Aorta (tissue), 5 donors: ENCODE results near the gene RBM20. TPM values are rescaled to one million over a fixed set of nuclear protein-coding genes. Genes with fewer than 3 reads are reported as not detected.

Source experiments
- ATAC-seq: fragments of 200-7000 bp; cut with Tn5 transposase; one replicate; pipeline ENCODE4 v1.9.1; 2022; ENCODE audit warnings: moderate library complexity; ENCODE audit not compliant: low FRiP score
- DNase-seq, 2 donors: peaks; one replicate each; pipeline ENCODE4 v3.0.0-alpha.2; 2020
- H3K27ac ChIP-seq, 2 donors: one replicate each; pipeline ENCODE4 v1.5.1; 2013; ENCODE audit warnings: low read length in 2 of 2, mild to moderate bottlenecking in 2 of 2, moderate library complexity in 2 of 2, control low read depth in 1 of 2, inconsistent platforms in 1 of 2, low read depth in 1 of 2
- H3K27me3 ChIP-seq, 2 donors: one replicate each; pipeline ENCODE4 v1.6.1; 2013; ENCODE audit warnings: control low read depth in 1 of 2, low read length in 1 of 2, mild to moderate bottlenecking in 1 of 2, moderate library complexity in 1 of 2; ENCODE audit not compliant: insufficient read depth in 2 of 2, control insufficient read depth in 1 of 2
- H3K36me3 ChIP-seq, 2 donors: one replicate each; pipeline ENCODE4 v1.6.1; 2013; ENCODE audit warnings: control low read depth in 1 of 2, low read length in 1 of 2, mild to moderate bottlenecking in 1 of 2; ENCODE audit not compliant: insufficient read depth in 2 of 2, control insufficient read depth in 1 of 2
- H3K4me1 ChIP-seq, 2 donors: one replicate each; pipeline ENCODE4 v1.6.1; 2013; ENCODE audit warnings: low read length in 2 of 2, control low read depth in 1 of 2, mild to moderate bottlenecking in 1 of 2, moderate library complexity in 1 of 2; ENCODE audit not compliant: insufficient read depth in 2 of 2, control insufficient read depth in 1 of 2
- H3K4me3 ChIP-seq, 2 donors: one replicate each; pipeline ENCODE4 v1.5.1; 2013; ENCODE audit warnings: low read length in 2 of 2, control low read depth in 1 of 2, mild to moderate bottlenecking in 1 of 2
- H3K9me3 ChIP-seq: one replicate; pipeline ENCODE4 v1.6.1; 2013; ENCODE audit warnings: mild to moderate bottlenecking, low read length; ENCODE audit not compliant: control insufficient read depth
- WGBS, 2 donors: extraction: QIAGEN DNeasy Blood & Tissue Kit; methylation state at CpG; one replicate each; pipeline ENCODE4 v1.1.7; 2013; 5-methylcytosine and 5-hydroxymethylcytosine counted together
- intact Hi-C, 2 donors: fragments of 100-400 bp; cut with DNase I; formaldehyde crosslinking; loops; one replicate each; pipeline versions ENCODE4 v1.14.2 to v1.15.0; 2022
- polyA plus RNA-seq, 2 donors: library from polyadenylated mRNA; stranded (reverse); fragments of 200-250 nt; gene quantifications; one replicate each; pipeline ENCODE4 v1.2.3, GENCODE V29; 2013
- total RNA-seq, 2 donors: library from RNA; stranded (reverse); fragmentation: NEBNext Ultra II Directional; extraction: Animal tissue kit (Norgen Biotek cat#: 25700); gene quantifications; one replicate each; pipeline ENCODE4 v1.2.1, GENCODE V29; 2021
- donor health status: healthy with polysubstance abuse.
- donor health status: Bipolar disorder and iron deficiency.
- donor health status: DM: no; HTN: no; CAD: no.
- donor health status: DM: no; HTN: no; CAD: no.
- donor health status: DM: yes; HTN: yes; CAD: no.

The RBM20 gene
- total and polyA plus RNA-seq, 4 donors, result 2.9 to 11.2 (median 8.0) TPM

DNA sequence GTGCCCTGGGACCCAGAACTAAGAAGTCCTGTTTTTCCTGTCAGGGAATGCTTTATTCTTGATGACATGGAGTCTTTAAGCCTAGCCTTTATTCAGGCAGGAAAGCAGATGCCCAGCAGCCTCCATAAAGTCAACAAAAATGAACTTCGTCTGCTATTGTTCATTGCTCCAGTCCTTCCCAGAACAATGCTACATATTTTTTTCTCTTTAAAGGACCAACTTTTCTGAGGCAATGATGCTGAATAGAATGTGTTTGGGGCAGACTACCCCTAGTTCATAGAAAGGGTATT is 180.0 kb downstream of the RBM20 start:
- WGBS, 2 donors, result 31 to 35% methylated on average over 1 of the region's 1 CpG
- no peak overlapping the region for H3K4me3 ChIP-seq
- peaks cover 0 to 2% of the 10 kb centered on the region in 2 donors for H3K36me3 ChIP-seq
- peak overlapping the region; percentile 19 to 36 for H3K27ac ChIP-seq
- DNase-seq, result no peak
- H3K9me3 ChIP-seq, result no peaks in the 10 kb centered on the region
- ATAC-seq, result no peak
- no peaks in the 10 kb centered on the region for H3K27me3 ChIP-seq
- intact Hi-C loops, result loop anchor here (5.0 kb wide), 2 partner anchors 48 to 62 kb away; partner anchors contain the start of gene PDCD4 (in 2 of the 2)
- H3K4me1 ChIP-seq, result peaks cover 10 to 16% of the 10 kb centered on the region in 2 donors

DNA sequence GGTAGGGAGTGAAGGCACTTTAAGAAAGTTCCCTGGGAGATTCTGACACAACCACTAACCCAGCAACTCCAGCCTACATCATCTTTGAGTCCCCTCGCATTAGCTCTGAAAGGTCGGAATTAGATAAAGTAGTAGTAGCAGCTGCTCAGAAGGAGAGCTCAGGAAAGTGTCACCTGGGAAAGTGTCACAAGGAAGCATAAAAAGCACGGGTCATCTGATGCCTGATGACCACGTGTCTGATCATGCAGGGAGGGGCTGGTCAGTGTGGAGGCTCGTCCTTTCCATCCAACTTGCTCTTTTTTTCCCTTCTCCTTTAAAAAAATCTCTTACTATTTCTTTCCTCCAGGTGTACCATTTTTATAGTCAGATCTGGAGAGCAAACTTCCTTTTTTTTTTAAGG is 180.5 kb downstream of the RBM20 start:
- DNase-seq (no peak), ATAC-seq (no peak)
- 69 to 74% methylated on average over 5 of the region's 5 CpGs for WGBS, 2 donors
- Histone ChIP-seq H3K9me3 (no peaks in the 10 kb centered on the region), H3K27ac (peak overlapping the region; percentile 19 to 56), H3K4me1 (peaks cover 5 to 16% of the 10 kb centered on the region in 2 donors), H3K4me3 (no peak overlapping the region), H3K36me3 (peaks cover 0 to 2% of the 10 kb centered on the region in 2 donors), H3K27me3 (no peaks in the 10 kb centered on the region)
- intact Hi-C loops, result loop anchor here (5.0 kb wide), 2 partner anchors 48 to 62 kb away; partner anchors contain the start of gene PDCD4 (in 2 of the 2)

DNA sequence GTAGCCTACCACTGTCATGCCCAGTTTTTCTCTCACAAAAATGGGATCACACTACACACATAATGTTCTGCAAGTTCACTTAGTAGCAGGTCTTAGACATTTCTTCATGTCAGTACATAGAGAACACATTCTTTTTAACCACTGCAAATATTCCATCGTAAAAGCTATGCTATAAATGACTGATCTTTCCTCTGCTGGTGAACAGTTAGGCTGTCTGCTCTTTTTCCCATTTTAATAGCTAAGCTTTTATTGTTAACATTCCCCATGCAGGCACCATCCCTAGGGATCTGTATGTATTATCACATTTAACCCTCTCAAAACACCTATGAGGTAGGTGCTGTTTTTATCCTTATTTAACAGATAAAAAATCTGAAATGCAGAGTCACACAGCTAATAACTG is 181.4 kb downstream of the RBM20 start:
- H3K4me3 ChIP-seq, result no peak overlapping the region
- H3K27ac ChIP-seq, result no peak overlapping the region
- ATAC-seq (no peak), DNase-seq (no peak)
- H3K9me3 ChIP-seq, result no peaks in the 10 kb centered on the region
- H3K4me1 ChIP-seq, result peaks cover 5 to 15% of the 10 kb centered on the region in 2 donors
- H3K36me3 ChIP-seq, result peaks cover 0 to 2% of the 10 kb centered on the region in 2 donors
- WGBS, 2 donors, result 56 to 57% methylated on average over 1 of the region's 1 CpG
- intact Hi-C loops, result no loop called here
- no peaks in the 10 kb centered on the region for H3K27me3 ChIP-seq

GRCh38 chr10:110827410-110827809 is 183.3 kb downstream of the RBM20 start:
- DNase-seq, result no peak
- intact Hi-C loops, result no loop called here
- Histone ChIP-seq H3K4me1 (peaks cover 5% of the 10 kb centered on the region in 2 donors), H3K27ac (peak overlapping the region; percentile 38 to 93), H3K36me3 (peaks cover 0 to 4% of the 10 kb centered on the region in 2 donors), H3K9me3 (no peaks in the 10 kb centered on the region), H3K4me3 (no peak overlapping the region), H3K27me3 (no peaks in the 10 kb centered on the region)
- ATAC-seq, result peak; percentile 26
- 17 to 21% methylated on average over 4 of the region's 4 CpGs for WGBS, 2 donors

GRCh38 chr10:110827875-110828274 is 183.7 kb downstream of the RBM20 start:
- ATAC-seq (peak; percentile 81), DNase-seq (no peak)
- Histone ChIP-seq H3K36me3 (peaks cover 0 to 4% of the 10 kb centered on the region in 2 donors), H3K27ac (peak overlapping the region; percentile 38 to 93), H3K4me3 (no peak overlapping the region), H3K9me3 (no peaks in the 10 kb centered on the region), H3K4me1 (peaks cover 0 to 2% of the 10 kb centered on the region in 2 donors), H3K27me3 (no peaks in the 10 kb centered on the region)
- WGBS, 2 donors, result 7 to 10% methylated on average over 8 of the region's 8 CpGs
- intact Hi-C loops, result no loop called here

GRCh38 chr10:110828525-110828924 is 184.4 kb downstream of the RBM20 start:
- no peaks in the 10 kb centered on the region for H3K4me1 ChIP-seq
- H3K27me3 ChIP-seq, result no peaks in the 10 kb centered on the region
- no peak overlapping the region for H3K4me3 ChIP-seq
- intact Hi-C loops, result no loop called here
- WGBS, 2 donors, result 40 to 70% methylated on average over 2 of the region's 2 CpGs
- H3K27ac ChIP-seq, result peak overlapping the region; percentile 38 to 93
- DNase-seq (no peak), ATAC-seq (no peak)
- H3K36me3 ChIP-seq, result peaks cover 0 to 4% of the 10 kb centered on the region in 2 donors
- no peaks in the 10 kb centered on the region for H3K9me3 ChIP-seq

DNA sequence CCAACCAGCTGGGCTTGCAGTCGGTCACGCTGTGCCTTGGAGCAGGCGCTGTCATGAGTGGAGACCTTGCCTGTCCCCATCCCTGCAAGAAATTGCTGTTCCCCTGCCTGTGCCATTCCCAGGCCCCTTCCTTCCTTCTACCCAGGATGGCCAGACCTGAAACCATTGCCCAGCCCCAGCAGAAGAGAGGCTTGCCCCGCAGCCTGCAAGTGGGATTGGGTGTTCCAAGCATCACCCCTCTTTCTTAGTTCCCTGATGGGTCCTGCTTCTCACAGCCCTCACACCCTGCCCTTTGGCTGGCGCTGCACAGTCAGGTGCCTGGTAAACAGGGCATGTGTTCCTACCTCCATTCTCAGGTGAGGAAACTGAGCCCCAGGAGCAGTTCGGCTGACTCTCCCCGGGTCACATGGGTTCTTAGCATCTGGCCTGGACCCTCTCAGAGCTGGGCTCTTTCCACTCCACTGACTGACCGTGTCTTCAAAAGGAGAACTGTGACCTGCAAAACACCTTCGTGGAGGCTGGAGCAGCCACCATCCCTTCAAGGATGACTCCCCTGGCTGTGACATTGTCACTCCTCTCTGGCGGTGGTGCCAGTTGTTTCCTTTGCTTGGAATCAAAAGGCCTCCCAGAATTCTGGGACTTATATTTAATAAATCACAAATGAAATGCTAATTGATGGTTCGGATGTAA is 185.7 kb downstream of the RBM20 start:
- no peaks in the 10 kb centered on the region for H3K27me3 ChIP-seq
- DNase-seq (no peak), ATAC-seq (no peak)
- no peak overlapping the region for H3K27ac ChIP-seq
- WGBS, 2 donors, result 82 to 93% methylated on average over 11 of the region's 11 CpGs
- no peak overlapping the region for H3K4me3 ChIP-seq
- H3K9me3 ChIP-seq, result no peaks in the 10 kb centered on the region
- peaks cover 0 to 3% of the 10 kb centered on the region in 2 donors for H3K4me1 ChIP-seq
- peaks cover 0 to 2% of the 10 kb centered on the region in 2 donors for H3K36me3 ChIP-seq
- intact Hi-C loops, result loop anchor here in 1 of 2 donors (5.0 kb wide), 1 partner anchor 37 kb away; no protein-coding TSS in a partner anchor

DNA sequence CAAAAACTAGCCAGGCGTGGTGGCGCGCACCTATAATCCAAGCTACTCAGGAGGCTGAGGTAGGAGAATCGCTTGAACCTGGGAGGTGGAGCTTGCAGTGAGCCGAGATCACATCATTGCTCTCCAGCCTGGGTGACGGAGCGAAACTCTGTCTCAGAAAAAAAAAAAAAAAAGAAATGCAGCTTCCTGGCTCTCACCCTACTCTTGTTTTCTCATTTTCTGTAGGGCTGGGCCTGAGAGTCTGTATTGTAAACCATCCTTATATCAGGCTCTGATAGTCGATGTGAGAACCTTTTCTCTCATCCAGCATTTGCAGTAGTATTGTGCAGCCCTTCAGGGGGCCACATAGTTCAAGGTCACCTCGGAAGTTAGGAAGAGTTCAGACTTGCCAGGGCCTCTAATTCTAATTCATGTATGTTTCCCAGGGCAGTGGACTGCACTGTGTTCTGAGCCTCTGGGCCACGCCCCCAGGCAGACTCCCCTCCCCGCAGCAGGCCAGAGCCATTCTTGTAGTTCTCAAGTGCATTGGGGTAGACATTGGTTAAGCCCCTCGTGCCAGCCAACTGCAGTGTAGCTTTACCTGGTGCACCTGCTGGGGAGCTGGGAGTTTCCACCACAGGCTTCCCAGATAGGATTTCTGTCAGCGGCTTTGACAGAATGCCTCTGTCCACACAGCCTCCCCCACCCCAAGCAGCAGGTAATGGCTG is 189.3 kb downstream of the RBM20 start:
- Histone ChIP-seq H3K27ac (peak overlapping the region; percentile 12 to 52), H3K4me3 (no peak overlapping the region), H3K36me3 (peaks cover 0 to 2% of the 10 kb centered on the region in 2 donors), H3K27me3 (no peaks in the 10 kb centered on the region), H3K9me3 (no peaks in the 10 kb centered on the region), H3K4me1 (peaks cover 0 to 3% of the 10 kb centered on the region in 2 donors)
- no peak for DNase-seq
- intact Hi-C loops, result loop anchor here in 1 of 2 donors (5.0 kb wide), 1 partner anchor 34 kb away; no protein-coding TSS in a partner anchor
- no peak for ATAC-seq
- WGBS, 2 donors, result 82 to 86% methylated on average over 12 to 13 of the region's 13 CpGs
